D721Med (cell line): Measurements from ENCODE around the gene SCAANT1.

ENCODE experiments used
- DNase-seq: peaks from one replicate; pipeline ENCODE4 v3.0.0; 2011; ENCODE audit warnings: low spot score; ENCODE audit not compliant: insufficient read length
- FAIRE-seq: peaks from 2 replicates; lab custom pipeline; 2011; peaks lifted over from hg19 to GRCh38; lab: Jason Lieb, UNC
- TF ChIP-seq, protein P1 (sequence below): IDR thresholded peaks from 2 replicates; pipeline ENCODE4 v1.5.1; 2012; ENCODE audit warnings: mild to moderate bottlenecking, control low read depth; ENCODE audit not compliant: insufficient read depth; ENCODE audit errors: missing control alignments

The SCAANT1 gene

GRCh38 chr3:63863150-63864007 is 48.8 kb downstream of the SCAANT1 start, which contains the start of the genes ATXN7 and THOC7:
Gene ATXN7 (plus strand): TSS chr3:63863867. CDS start chr3:63912599, 48,732 bp downstream.
Gene THOC7 (minus strand): TSS chr3:63863805. CDS start chr3:63863790, 15 bp downstream.
- TF ChIP-seq, protein P1, sequence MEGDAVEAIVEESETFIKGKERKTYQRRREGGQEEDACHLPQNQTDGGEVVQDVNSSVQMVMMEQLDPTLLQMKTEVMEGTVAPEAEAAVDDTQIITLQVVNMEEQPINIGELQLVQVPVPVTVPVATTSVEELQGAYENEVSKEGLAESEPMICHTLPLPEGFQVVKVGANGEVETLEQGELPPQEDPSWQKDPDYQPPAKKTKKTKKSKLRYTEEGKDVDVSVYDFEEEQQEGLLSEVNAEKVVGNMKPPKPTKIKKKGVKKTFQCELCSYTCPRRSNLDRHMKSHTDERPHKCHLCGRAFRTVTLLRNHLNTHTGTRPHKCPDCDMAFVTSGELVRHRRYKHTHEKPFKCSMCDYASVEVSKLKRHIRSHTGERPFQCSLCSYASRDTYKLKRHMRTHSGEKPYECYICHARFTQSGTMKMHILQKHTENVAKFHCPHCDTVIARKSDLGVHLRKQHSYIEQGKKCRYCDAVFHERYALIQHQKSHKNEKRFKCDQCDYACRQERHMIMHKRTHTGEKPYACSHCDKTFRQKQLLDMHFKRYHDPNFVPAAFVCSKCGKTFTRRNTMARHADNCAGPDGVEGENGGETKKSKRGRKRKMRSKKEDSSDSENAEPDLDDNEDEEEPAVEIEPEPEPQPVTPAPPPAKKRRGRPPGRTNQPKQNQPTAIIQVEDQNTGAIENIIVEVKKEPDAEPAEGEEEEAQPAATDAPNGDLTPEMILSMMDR, result no peak
- DNase-seq, result peak; percentile 51
- FAIRE-seq, result no peak

DNA sequence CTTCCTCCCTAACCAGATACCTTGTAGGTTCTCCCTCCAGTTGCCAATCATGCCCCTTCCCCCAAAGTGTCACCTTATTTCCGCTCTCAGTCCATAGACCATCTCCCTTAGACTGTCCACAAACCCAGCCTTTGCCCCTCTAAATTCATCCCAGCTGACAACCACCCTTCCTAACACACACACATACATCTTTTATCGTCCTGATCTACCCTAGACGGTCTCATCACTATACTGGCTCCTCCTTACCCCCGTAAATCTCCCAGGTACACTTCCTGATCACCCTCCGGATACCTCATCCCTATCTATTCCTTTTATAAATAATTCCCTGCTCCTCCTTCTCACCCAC is 49.4 kb downstream of the SCAANT1 start:
- no peak for FAIRE-seq
- no peak for DNase-seq
- TF ChIP-seq, protein P1, result no peak
